22Rv1 (cell line): ENCODE results near the gene LSM6.

Experiments used
- ZFX ChIP-seq: fragments of 450-650 bp; IDR thresholded peaks from 2 replicates; pipeline ENCODE4 v1.6.1; 2017; ENCODE audit warnings: antibody characterized with exemption, borderline replicate concordance
- TF ChIP-seq, protein P1 (sequence below): fragments of 450-650 bp; IDR thresholded peaks from 2 replicates; pipeline ENCODE4 v1.5.1; 2017; ENCODE audit warnings: mild to moderate bottlenecking

DNA sequence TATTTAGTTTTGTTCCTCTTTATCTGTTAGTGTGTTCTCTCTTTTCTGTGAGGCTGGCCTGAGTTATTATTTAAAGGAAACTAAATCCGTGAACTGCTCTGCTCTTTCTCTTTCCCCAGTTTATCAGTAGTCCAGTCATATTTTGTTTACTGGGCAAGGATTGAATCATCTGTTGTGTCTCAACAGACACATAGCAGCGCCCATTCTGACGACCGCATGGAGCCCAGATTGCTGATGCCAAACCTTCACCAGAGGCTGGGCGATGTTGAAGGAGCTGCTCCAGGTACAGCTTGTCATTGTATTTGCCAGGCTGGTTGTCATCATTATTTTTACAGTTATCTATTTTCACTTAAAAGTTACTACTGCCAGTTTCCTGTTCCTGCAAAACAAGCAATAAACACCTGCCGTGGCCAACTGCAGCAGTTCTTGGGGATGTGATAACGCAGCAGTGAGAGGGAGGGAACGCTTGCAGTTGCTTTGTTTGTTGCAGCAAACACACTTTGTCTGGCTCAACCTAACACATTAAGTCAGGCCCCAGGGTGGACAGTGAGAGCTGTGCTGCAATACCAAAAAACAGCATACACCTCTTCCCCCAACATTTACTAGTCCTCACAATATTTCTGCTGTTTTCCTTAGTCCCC lies 48.9 kb downstream of the LSM6 start:
- TF ChIP-seq, protein P1, sequence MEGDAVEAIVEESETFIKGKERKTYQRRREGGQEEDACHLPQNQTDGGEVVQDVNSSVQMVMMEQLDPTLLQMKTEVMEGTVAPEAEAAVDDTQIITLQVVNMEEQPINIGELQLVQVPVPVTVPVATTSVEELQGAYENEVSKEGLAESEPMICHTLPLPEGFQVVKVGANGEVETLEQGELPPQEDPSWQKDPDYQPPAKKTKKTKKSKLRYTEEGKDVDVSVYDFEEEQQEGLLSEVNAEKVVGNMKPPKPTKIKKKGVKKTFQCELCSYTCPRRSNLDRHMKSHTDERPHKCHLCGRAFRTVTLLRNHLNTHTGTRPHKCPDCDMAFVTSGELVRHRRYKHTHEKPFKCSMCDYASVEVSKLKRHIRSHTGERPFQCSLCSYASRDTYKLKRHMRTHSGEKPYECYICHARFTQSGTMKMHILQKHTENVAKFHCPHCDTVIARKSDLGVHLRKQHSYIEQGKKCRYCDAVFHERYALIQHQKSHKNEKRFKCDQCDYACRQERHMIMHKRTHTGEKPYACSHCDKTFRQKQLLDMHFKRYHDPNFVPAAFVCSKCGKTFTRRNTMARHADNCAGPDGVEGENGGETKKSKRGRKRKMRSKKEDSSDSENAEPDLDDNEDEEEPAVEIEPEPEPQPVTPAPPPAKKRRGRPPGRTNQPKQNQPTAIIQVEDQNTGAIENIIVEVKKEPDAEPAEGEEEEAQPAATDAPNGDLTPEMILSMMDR: no peak
- TF ChIP-seq ZFX: no peak
